Prostate gland (tissue), 2 donors: ENCODE results near the gene MOGAT2. TPM values are rescaled to one million over a fixed set of nuclear protein-coding genes. Genes with fewer than 3 reads are reported as not detected.

Experiments
- DNase-seq: peaks from one replicate; pipeline ENCODE4 v3.0.0-alpha.2; 2019; ENCODE audit warnings: low spot score
- H3K27ac ChIP-seq, 2 donors: fragments of 200-600 bp; sonication (generic); 2 replicates each; pipeline ENCODE4 v1.5.1; 2017 to 2019
- H3K27me3 ChIP-seq: fragments of 200-600 bp; sonication (generic); replicated peaks from 2 replicates; pipeline ENCODE4 v1.5.1; 2019; ENCODE audit not compliant: insufficient read depth
- H3K36me3 ChIP-seq, 2 donors: fragments of 200-600 bp; sonication (generic); 1 replicate in 1 of 2; 2 replicates in 1 of 2; pipeline versions ENCODE4 v1.5.1 to v1.8.1; 2017 to 2019
- H3K4me1 ChIP-seq: fragments of 200-600 bp; sonication (generic); replicated peaks from 2 replicates; pipeline ENCODE4 v1.5.1; 2019
- H3K4me3 ChIP-seq, 2 donors: fragments of 200-600 bp; sonication (generic); 2 replicates each; pipeline ENCODE4 v1.5.1; 2017 to 2019
- H3K9me3 ChIP-seq: fragments of 200-600 bp; sonication (generic); 2 replicates; pipeline ENCODE4 v1.5.1; 2017
- CTCF ChIP-seq, 4 experiments: fragments of 200-600 bp in 2 of 4; fragments of 450-650 bp in 2 of 4; sonication (generic) in 2 of 4; IDR thresholded peaks; 1 replicate in 3 of 4; 2 replicates in 1 of 4; pipeline ENCODE4 v1.5.1; 2016 to 2019; ENCODE audit warnings: antibody characterized with exemption in 4 of 4, mild to moderate bottlenecking in 2 of 4, moderate library complexity in 2 of 4
- POLR2A ChIP-seq: fragments of 450-650 bp; IDR thresholded peaks from one replicate; pipeline ENCODE4 v1.6.1; 2016; ENCODE audit warnings: antibody characterized with exemption, mild to moderate bottlenecking
- POLR2AphosphoS5 ChIP-seq: sonication (generic); formaldehyde crosslinking; IDR thresholded peaks from one replicate; pipeline ENCODE4 v1.6.1; 2017; ENCODE audit warnings: antibody characterized with exemption
- WGBS: methylation state at CpG from one replicate; pipeline ENCODE4 v1.1.5; 2018; 5-methylcytosine and 5-hydroxymethylcytosine counted together
- intact Hi-C: fragments of 100-400 bp; cut with DNase I; formaldehyde crosslinking; loops from one replicate; pipeline ENCODE4 v1.14.2; 2022
- total RNA-seq, 2 donors: library from RNA; depleted of rRNA; stranded (reverse); fragments of >200 nt; gene quantifications; one replicate each; pipeline ENCODE4 v1.1.0, GENCODE V29; 2016

MOGAT2 gene
- total RNA-seq, 2 donors from 2014 or later: 0.62 to 4.1 TPM

- WGBS: 93% methylated on average over 3 of the region's 3 CpGs
- Histone ChIP-seq H3K27ac (no peak overlapping the region), H3K9me3 (no peaks in the 10 kb centered on the region), H3K4me3 (no peak overlapping the region), H3K27me3 (no peaks in the 10 kb centered on the region), H3K4me1 (no peaks in the 10 kb centered on the region), H3K36me3 (no peaks in the 10 kb centered on the region)
- TF ChIP-seq CTCF (IDR thresholded peaks at IDR 0.05) (no peak), POLR2A (no peak), POLR2AphosphoS5 (no peak)
- no peak for DNase-seq
- intact Hi-C loops: no loop called here
Measured at GRCh38 chr11:75760710-75761493, 43.3 kb downstream of the MOGAT2 start.

- no peak overlapping the region for H3K4me3 ChIP-seq
- DNase-seq: no peak
- H3K9me3 ChIP-seq: no peaks in the 10 kb centered on the region
- no peak overlapping the region for H3K27ac ChIP-seq
- intact Hi-C loops: no loop called here
- 95% methylated on average over 8 of the region's 8 CpGs for WGBS
- H3K4me1 ChIP-seq: no peaks in the 10 kb centered on the region
- H3K27me3 ChIP-seq: no peaks in the 10 kb centered on the region
- no peaks in the 10 kb centered on the region for H3K36me3 ChIP-seq
- TF ChIP-seq POLR2AphosphoS5 (no peak), POLR2A (no peak), CTCF (IDR thresholded peaks at IDR 0.05) (no peak)
Measured at GRCh38 chr11:75762158-75762557, 44.5 kb downstream of the MOGAT2 start.

GRCh38 chr11:75762885-75763284 is 45.2 kb downstream of the MOGAT2 start:
- H3K27me3 ChIP-seq: no peaks in the 10 kb centered on the region
- no peaks in the 10 kb centered on the region for H3K36me3 ChIP-seq
- H3K27ac ChIP-seq: no peak overlapping the region
- H3K9me3 ChIP-seq: no peaks in the 10 kb centered on the region
- H3K4me3 ChIP-seq: no peak overlapping the region
- no peak for DNase-seq
- TF ChIP-seq CTCF (IDR thresholded peaks at IDR 0.05) (no peak), POLR2AphosphoS5 (no peak), POLR2A (no peak)
- 89% methylated on average over 2 of the region's 2 CpGs for WGBS
- no peaks in the 10 kb centered on the region for H3K4me1 ChIP-seq
- intact Hi-C loops: no loop called here

- no peak overlapping the region for H3K4me3 ChIP-seq
- WGBS: 69% methylated on average over 3 of the region's 3 CpGs
- TF ChIP-seq POLR2AphosphoS5 (no peak), CTCF (IDR thresholded peaks at IDR 0.05) (no peak), POLR2A (no peak)
- DNase-seq: no peak
- H3K27me3 ChIP-seq: no peaks in the 10 kb centered on the region
- no peaks in the 10 kb centered on the region for H3K36me3 ChIP-seq
- H3K9me3 ChIP-seq: no peaks in the 10 kb centered on the region
- H3K27ac ChIP-seq: no peak overlapping the region
- H3K4me1 ChIP-seq: no peaks in the 10 kb centered on the region
- intact Hi-C loops: no loop called here
Measured at GRCh38 chr11:75763846-75764245, 46.2 kb downstream of the MOGAT2 start.

- Histone ChIP-seq H3K36me3 (no peaks in the 10 kb centered on the region), H3K9me3 (no peaks in the 10 kb centered on the region), H3K4me3 (no peak overlapping the region), H3K27ac (no peak overlapping the region), H3K27me3 (no peaks in the 10 kb centered on the region), H3K4me1 (no peaks in the 10 kb centered on the region)
- intact Hi-C loops: no loop called here
- 98% methylated on average over 3 of the region's 3 CpGs for WGBS
- DNase-seq: no peak
- no peak for TF ChIP-seq POLR2A
- no peak for TF ChIP-seq POLR2AphosphoS5
- no peak for TF ChIP-seq CTCF (IDR thresholded peaks at IDR 0.05)
Measured at GRCh38 chr11:75765116-75765515, 47.5 kb downstream of the MOGAT2 start.
